ENCODE results near the gene MAMDC2.

DNA sequence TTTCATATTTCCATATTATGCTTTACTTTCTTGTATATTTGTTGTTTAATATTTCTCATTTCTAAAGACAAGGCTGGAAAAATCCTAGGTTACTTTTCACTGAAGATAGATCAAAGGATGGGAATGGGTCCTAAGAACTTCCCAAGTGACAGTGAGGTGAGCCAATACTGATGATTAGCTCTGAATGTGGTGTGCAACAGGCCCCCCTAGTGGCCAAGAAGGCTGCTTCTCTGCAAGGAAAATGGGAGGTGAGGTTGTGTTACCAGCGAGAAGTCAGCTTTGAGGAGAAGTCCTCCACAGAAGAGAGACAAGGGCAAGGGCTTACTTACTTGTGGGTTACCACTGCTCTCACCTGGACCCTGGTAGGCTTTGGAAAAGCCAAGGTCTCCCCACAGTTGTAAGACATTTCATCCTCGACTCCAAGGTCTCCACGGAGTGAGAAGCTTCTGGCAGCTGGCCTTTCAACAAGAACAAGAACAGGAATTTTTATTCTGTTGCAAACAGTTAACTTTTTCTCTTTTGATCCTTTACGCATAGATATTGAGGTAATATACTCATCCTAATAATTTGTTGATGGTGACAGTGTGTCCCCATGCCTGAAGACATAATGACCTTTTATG, 69.9 kb downstream of the MAMDC2 start:
- TF ChIP-seq, protein P1, sequence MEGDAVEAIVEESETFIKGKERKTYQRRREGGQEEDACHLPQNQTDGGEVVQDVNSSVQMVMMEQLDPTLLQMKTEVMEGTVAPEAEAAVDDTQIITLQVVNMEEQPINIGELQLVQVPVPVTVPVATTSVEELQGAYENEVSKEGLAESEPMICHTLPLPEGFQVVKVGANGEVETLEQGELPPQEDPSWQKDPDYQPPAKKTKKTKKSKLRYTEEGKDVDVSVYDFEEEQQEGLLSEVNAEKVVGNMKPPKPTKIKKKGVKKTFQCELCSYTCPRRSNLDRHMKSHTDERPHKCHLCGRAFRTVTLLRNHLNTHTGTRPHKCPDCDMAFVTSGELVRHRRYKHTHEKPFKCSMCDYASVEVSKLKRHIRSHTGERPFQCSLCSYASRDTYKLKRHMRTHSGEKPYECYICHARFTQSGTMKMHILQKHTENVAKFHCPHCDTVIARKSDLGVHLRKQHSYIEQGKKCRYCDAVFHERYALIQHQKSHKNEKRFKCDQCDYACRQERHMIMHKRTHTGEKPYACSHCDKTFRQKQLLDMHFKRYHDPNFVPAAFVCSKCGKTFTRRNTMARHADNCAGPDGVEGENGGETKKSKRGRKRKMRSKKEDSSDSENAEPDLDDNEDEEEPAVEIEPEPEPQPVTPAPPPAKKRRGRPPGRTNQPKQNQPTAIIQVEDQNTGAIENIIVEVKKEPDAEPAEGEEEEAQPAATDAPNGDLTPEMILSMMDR (IDR thresholded peaks at IDR 0.05): peak in 5 of 6 experiments; percentile 23 to 56 (median 50)
- no peak for TF ChIP-seq POLR2A (IDR thresholded peaks at IDR 0.05)

All from Peyer's patch (tissue), 4 donors.